HG02840 (cell line): ENCODE data around the gene MRPL46.
"Not testable (repeated sequence)": the region's sequence is repeated elsewhere in the genome, so short reads cannot be mapped to it uniquely, and the experiment has no call there.

Experiments
- ATAC-seq: cut with Tn5 transposase; IDR thresholded peaks from one replicate; pipeline ENCODE4 v1.9.1; 2021; ENCODE audit warnings: mild to moderate bottlenecking, moderate library complexity, moderate number of reproducible peaks; ENCODE audit not compliant: unreplicated experiment, low FRiP score

The MRPL46 gene

DNA sequence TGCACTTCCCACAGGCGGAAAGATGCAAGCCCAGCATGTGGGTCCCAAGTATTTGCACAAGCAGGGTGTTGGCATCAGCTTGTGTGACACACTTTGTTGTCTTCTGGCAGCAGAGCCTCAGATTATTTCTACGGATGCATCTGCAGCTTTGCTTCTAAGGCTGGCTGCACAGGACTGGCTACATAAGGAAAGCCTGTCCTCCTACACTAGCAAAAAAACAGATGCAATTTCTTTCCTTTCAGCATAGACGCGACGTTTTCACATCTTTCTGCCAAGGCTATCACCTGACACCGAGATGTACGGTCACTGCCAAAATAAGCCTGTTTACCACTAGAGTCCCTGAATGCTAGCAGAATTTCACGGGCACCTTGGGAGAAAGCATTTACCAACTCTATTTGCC, 13.8 kb upstream of the MRPL46 start:
- ATAC-seq: no peak

- ATAC-seq: no peak
Measured at GRCh38 chr15:88479169-88479568, 12.0 kb upstream of the MRPL46 start.

GRCh38 chr15:88477904-88478303, 10.7 kb upstream of the MRPL46 start:
- ATAC-seq: no peak

DNA sequence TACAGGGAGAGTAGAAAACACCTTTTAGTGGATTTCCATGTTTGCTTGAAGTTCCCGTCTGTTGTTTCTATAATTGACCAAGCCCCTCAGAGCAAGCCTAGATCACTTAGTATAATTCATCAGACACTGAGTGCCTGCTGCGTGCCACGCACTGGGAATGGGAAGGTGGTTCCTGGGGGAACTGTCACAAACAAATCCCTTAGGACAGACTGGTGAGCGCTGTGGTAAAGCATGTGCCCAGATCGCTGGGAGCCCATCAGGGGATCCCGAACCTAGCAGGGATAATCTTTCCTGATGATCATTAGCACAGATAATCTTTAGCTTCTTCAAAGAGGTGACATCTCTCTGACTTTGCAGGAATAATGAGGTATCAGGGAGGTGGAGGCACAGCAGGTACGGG, 9.9 kb upstream of the MRPL46 start:
- ATAC-seq: no peak

- no peak for ATAC-seq
Measured at GRCh38 chr15:88476635-88477060, 9.5 kb upstream of the MRPL46 start.

- ATAC-seq: not testable (repeated sequence)
Measured at GRCh38 chr15:88473661-88474293, 6.6 kb upstream of the MRPL46 start.

- no peak for ATAC-seq
Measured at GRCh38 chr15:88472225-88472624, 5.0 kb upstream of the MRPL46 start.

DNA sequence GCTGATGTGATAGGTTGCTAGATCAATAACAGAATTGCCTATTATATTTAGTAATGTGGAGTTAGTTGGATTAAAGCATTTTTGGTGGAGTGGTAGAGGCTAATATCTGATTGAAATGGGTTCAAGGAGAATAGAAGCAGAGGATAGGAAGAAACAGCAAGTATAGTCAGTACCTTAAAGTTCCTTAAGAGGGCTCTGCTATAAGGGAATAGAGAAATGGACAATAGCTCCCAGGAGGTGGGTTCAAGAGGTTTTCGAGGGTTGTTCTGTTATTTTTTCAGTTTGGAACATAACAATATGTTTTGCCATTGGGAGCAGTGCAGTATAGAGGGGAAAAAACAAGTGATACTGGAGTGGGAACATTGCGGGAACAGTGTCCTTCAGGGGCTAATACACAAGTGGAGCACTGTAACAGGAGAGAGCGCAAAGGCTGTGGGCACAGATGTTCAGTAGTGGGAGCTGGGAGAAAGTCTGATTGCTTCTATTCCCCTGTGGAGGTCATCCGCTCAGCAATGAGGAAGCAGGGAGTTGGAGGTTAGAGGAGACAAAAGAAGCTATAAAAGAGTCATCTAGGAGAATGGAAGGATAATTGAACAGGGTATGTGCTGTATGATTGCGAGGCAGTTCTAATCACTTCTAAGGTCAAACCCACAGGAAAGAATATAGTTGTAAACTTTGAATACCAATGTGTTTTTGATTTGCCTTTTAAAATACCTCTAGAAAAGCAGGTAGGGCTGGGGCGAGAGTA, 3.6 kb upstream of the MRPL46 start:
- ATAC-seq: no peak

- no peak for ATAC-seq
Measured at GRCh38 chr15:88469321-88469720, 2.1 kb upstream of the MRPL46 start.

DNA sequence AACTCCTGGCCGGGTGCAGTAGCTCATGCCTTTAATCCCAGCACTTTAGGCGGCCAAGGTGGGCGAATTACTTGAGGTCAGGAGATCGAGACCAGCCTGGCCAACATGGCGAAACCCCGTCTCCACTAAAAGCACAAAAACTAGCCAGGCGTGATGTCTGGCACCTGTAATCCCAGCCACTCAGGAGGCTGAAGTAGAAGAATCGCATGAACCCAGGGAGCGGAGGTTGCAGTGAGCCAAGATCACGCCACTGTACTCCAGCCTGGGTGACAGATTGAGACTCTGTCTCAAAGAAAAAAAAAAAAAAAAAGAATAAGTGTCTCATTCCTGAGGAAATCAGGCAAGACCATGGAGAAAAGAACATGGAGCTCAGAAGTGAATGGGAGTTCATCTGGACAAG, 1.5 kb upstream of the MRPL46 start:
- not testable (repeated sequence) for ATAC-seq

DNA sequence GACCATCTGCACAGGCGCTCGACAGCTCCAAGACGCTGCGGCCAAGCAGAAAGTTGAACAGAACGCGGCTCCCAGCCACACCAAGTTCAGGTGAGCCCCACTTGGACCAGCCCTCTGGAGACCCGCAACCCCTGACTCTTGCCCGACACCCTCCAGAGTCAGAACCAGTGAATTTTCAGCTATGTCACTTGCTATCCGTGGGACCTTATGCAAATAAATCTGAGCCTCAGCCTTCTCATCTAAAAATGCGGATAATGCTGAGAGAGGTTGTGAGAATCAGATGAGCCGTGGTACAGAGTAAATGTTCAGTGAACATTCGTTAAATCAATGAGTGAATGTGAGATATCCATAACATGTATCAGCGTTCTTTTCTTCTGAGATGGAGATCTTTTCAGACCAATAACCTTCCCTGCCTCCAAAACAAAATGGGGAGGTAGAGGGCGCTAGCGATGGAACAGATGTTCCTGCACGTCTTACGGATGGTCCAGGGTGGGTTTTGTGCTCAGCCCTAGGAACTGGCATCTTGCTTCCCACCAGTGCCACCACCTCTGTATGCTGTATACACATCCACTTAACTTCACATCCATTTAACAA, 844 bp upstream of the MRPL46 start:
- ATAC-seq: no peak

DNA sequence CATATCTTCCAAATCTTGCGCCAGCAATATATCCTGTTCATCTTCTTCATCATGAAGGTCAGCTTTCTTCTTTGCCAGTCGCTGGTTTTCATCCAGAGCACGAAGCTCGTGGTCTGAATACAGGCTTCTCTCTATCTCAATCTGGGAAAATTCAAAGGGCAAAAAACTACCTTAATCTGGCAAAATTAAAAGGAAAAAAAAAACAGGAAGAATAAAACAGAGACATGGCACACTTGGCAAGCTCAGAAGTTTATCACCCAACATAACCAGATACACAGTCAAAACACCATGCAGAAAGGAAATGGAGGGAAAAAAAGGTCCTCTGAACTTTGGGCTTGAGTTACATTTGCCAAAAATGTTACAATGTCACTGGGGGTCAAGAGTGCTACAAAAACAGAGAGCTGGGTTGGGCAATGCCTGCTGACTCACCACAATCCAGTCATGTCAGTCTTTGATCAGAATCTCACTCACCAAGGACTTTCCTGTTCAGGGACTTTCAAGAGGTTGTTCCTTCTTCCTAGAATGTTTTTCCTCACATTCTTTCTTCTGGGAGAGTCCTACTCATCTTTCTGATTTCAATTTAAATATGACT, 1.5 kb downstream of the MRPL46 start:
- no peak for ATAC-seq

DNA sequence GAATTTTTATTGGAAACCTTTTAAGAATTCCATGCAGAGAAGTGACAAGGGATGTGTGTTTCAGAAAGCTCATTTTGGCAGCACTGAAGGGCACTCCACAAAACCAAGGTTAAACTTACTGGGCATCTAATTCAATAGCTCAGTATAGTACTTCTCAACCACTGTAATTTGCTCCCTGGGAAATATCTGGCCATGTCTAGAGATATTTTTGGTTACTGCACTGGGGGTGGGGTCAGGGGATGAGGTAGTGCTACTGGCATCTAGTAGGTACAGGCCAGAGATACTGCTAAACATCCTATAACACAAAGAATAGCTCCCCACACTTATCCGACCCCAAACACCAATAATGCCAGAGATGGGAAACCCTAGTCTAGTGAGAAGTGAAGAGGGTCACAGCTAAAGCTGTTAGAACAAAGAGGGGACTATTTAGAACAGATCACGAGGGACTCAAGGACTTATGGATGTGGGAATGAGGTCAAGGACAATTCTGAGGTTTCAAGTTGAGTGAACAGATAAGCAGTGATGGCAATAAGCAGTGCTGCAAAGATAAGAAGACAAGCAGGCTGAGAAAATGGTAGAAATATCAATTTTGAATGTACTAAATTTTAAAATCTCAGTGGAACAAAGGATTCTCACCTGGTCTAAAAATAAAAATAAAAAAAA, 3.2 kb downstream of the MRPL46 start:
- no peak for ATAC-seq

DNA sequence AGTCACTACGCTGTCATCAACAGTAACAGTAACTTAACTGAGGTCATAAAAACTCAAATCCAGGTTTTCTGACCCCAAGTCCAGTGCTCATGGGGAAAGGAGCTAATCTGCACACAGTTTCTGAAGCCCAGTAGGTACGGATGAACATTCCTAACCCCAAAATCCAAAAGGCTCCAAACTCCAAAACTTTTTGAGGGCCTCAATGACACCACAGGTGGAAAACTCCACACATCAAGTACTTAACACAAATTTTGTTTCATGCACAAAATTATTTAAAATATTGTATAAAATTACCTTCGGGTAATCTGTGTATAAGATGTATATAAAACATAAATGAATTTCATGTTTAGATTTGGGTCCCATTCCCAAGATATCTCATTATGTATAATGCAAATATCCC, 10.5 kb downstream of the MRPL46 start:
- no peak for ATAC-seq

- ATAC-seq: peak; percentile 62
Measured at GRCh38 chr15:88454867-88455810, 12.0 kb downstream of the MRPL46 start.

DNA sequence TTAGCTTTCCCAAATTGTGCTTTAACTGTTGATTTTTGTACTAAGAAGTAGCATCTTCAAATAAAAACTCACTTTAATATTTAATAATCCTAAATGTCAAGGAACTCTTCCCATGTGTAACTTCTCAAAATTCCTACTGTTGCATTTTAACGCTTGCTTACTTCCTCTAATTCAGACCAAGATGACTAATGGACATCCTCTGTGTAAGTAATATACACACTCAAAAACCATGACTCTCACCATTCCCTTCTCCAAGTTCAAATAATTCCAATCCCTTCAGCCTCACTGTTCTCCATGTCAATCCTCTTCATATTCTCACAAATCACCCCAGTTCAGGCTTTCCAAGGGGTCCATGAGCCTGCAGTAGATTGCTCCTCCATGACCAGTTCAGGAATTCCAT, 13.0 kb downstream of the MRPL46 start:
- no peak for ATAC-seq

DNA sequence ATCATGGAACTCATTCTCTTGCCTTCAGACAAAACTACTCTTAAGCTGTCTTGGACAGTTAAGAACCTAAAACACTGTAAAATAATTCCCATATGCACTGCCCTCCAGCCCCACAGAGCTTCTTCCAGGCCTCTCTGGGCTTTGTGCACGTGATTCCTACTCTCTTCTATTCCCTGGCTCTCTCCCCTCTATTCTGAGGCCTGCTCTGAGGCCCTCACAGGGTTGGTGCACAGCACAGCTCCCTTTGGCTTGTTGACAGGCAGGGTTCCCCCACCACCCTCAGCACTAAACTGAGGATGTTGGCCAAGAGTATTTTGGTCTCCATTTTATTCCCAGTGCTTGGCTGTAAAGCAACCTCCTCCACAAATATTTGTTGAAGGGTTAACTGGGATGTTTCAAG, 13.5 kb downstream of the MRPL46 start:
- ATAC-seq: no peak

- ATAC-seq: no peak
Measured at GRCh38 chr15:88450125-88450798, 16.9 kb downstream of the MRPL46 start.

DNA sequence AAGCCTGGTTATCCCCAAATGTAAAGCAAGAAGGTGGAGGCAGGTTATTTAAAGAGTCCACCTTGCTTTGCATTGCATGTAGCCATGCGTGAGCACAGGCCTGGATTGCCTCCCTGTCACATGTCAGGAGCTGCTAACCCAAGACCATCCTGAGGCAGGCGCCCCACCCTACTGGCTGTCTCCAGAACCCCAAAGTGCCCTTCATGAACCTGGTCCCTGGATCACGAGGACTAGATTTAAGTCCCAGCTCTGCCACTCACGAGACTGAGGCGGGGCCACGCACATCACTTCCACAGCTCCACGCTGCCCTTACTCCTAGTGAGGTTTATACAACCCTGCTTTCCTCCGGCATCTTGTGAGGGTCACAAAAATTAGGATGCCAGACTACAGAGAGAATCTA, 17.6 kb downstream of the MRPL46 start:
- no peak for ATAC-seq
